SK-N-MC (cell line): ENCODE data around the gene NTRK2.

Experiments used
- EZH2 ChIP-seq: fragments of 200-600 bp; sonication (generic); IDR thresholded peaks from one replicate; pipeline ENCODE4 v1.6.1; 2017; ENCODE audit warnings: antibody characterized with exemption
- POLR2AphosphoS5 ChIP-seq: IDR thresholded peaks from 2 replicates; pipeline ENCODE4 v1.6.1; 2012; ENCODE audit warnings: mild to moderate bottlenecking, low read depth, low read length, borderline replicate concordance

DNA sequence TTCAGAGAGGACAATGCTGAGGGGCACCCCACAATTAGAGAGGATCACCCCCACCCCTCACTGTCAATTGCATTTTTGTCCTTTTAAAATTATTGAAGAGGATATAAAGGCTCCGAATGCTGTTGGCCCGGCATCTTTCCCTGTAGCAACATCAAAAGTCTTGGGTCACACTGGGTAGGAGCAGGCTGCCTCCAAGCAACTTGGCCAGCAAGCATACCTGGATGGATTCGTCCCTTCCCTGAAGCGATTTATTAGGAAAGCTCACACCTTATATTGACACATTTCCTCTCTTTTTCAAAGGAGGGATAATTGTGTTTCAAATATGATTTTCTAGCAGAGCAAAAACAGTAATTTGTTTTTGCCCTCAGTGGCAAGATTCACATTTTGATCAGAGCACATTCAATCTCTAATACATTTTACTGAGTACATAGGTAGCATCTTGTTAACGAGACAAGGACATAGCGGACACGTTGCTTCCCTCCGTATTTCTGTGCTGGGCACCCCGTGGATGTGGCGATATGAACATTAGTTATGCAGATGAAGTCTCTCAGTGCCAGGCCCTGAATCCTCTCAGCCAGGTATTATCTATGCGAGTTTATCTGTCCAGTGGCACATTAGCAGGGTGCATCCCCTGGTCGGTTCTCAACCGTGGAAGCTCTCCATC, 321.5 kb downstream of the NTRK2 start:
- TF ChIP-seq EZH2 (no peak), POLR2AphosphoS5 (no peak)
